T-helper 1 cell (primary cell): ENCODE measurements around the gene PRRG2.
"Not testable (repeated sequence)": the region's sequence is repeated elsewhere in the genome, so short reads cannot be mapped to it uniquely, and the experiment has no call there.

Experiments used
- DNase-seq, 5 donors: peaks; one replicate each; pipeline ENCODE4 v3.0.0-alpha.2; 2012 to 2020

PRRG2 gene

GRCh38 chr19:49609499-49610092, 28.5 kb downstream of the PRRG2 start:
- no peak for DNase-seq

GRCh38 chr19:49613374-49613773, 32.3 kb downstream of the PRRG2 start:
- no peak for DNase-seq

GRCh38 chr19:49614096-49614833, 33.1 kb downstream of the PRRG2 start:
- DNase-seq: no peak

- DNase-seq: no peak
Measured at GRCh38 chr19:49615861-49616260, 34.7 kb downstream of the PRRG2 start.

GRCh38 chr19:49616532-49616931, 35.4 kb downstream of the PRRG2 start:
- DNase-seq: no peak

GRCh38 chr19:49616945-49617344, 35.8 kb downstream of the PRRG2 start:
- no peak for DNase-seq

- DNase-seq: not testable (repeated sequence)
Measured at GRCh38 chr19:49617860-49618259, 36.7 kb downstream of the PRRG2 start.

- no peak for DNase-seq
Measured at GRCh38 chr19:49624967-49625910, 44.1 kb downstream of the PRRG2 start.

GRCh38 chr19:49626226-49626625, 45.1 kb downstream of the PRRG2 start:
- DNase-seq: no peak

GRCh38 chr19:49629659-49630058, 48.5 kb downstream of the PRRG2 start:
- no peak for DNase-seq

GRCh38 chr19:49631014-49631588, 50.0 kb downstream of the PRRG2 start:
- DNase-seq: no peak

- DNase-seq: no peak
Measured at GRCh38 chr19:49631610-49632192, 50.6 kb downstream of the PRRG2 start.

- DNase-seq: no peak
Measured at GRCh38 chr19:49632576-49632975, 51.5 kb downstream of the PRRG2 start.

- DNase-seq: not testable (repeated sequence)
Measured at GRCh38 chr19:49633273-49633672, 52.2 kb downstream of the PRRG2 start.

GRCh38 chr19:49635530-49636232, 54.6 kb downstream of the PRRG2 start:
- DNase-seq: no peak

GRCh38 chr19:49636233-49636932, 55.3 kb downstream of the PRRG2 start:
- DNase-seq: no peak

GRCh38 chr19:49637821-49638738, 57.0 kb downstream of the PRRG2 start:
- no peak for DNase-seq

GRCh38 chr19:49639401-49640112, 58.4 kb downstream of the PRRG2 start:
- no peak for DNase-seq

GRCh38 chr19:49640113-49640898, 59.2 kb downstream of the PRRG2 start, which contains the start of gene RRAS:
Gene RRAS, minus strand, starts transcription at chr19:49640143. Its CDS starts 45 bp downstream, at chr19:49640098.
- DNase-seq: peak; percentile 99 to 100 (median 100)
